Suprapubic skin (tissue), 3 donors: Measurements from ENCODE around the gene APOM.

ENCODE experiments used
- CTCF ChIP-seq, 2 donors: fragments of 200-600 bp in 1 of 2; fragments of 450-650 bp in 1 of 2; sonication (generic) in 1 of 2; IDR thresholded peaks; one replicate each; pipeline ENCODE4 v1.5.1; 2016 to 2019; ENCODE audit warnings: antibody characterized with exemption in 2 of 2, mild to moderate bottlenecking in 1 of 2, moderate library complexity in 1 of 2
- POLR2AphosphoS5 ChIP-seq, 3 donors: sonication (generic); formaldehyde crosslinking; IDR thresholded peaks; one replicate each; pipeline ENCODE4 v1.6.1; 2017; ENCODE audit warnings: antibody characterized with exemption in 3 of 3

- TF ChIP-seq CTCF (IDR thresholded peaks at IDR 0.05) (no peak), POLR2AphosphoS5 (IDR thresholded peaks at IDR 0.05) (no peak)
Measured at GRCh38 chr6:31655349-31656237, at the start of gene APOM.
